Measurements from ENCODE around the gene SCRN2. TPM values are rescaled to one million over a fixed set of nuclear protein-coding genes. Genes with fewer than 3 reads are reported as not detected.
A peak's percentile ranks its signal among the peaks of the same experiment; 100 is the strongest.

Gene SCRN2
- total RNA-seq, 1 donor from 2014 or later = 50.7 TPM

DNA sequence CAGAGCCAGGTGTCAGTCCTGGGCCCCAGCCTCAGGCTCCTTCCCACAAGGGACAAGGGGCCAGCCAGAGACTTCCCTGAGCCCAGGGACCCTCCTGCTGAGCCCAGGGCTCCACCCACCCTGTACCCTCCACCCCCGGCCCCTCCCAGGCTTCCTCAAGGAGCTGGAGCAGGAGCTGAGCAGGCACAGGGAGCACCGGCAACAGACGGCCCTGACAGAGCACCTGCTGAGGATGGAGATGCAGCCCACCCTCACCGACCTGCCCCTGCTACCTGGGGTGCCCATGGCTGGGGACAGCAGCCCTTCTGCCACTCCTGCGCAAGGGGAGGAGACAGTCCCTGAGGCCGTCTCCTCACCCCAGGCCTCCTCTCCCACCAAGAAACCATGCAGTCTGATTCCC, 4.5 kb downstream of the SCRN2 start:
- peaks cover 8% of the 10 kb centered on the region for H3K36me3 Mint-ChIP-seq
- TF ChIP-seq, protein P1, sequence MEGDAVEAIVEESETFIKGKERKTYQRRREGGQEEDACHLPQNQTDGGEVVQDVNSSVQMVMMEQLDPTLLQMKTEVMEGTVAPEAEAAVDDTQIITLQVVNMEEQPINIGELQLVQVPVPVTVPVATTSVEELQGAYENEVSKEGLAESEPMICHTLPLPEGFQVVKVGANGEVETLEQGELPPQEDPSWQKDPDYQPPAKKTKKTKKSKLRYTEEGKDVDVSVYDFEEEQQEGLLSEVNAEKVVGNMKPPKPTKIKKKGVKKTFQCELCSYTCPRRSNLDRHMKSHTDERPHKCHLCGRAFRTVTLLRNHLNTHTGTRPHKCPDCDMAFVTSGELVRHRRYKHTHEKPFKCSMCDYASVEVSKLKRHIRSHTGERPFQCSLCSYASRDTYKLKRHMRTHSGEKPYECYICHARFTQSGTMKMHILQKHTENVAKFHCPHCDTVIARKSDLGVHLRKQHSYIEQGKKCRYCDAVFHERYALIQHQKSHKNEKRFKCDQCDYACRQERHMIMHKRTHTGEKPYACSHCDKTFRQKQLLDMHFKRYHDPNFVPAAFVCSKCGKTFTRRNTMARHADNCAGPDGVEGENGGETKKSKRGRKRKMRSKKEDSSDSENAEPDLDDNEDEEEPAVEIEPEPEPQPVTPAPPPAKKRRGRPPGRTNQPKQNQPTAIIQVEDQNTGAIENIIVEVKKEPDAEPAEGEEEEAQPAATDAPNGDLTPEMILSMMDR (IDR thresholded peaks at IDR 0.05; ENCODE audit: unreplicated experiment) = no peak
- H3K4me1 Mint-ChIP-seq = peaks cover 22% of the 10 kb centered on the region
- no peak overlapping the region for H3K4me3 Mint-ChIP-seq
- H3K27ac Mint-ChIP-seq = no peak overlapping the region
- no peaks in the 10 kb centered on the region for H3K9me3 Mint-ChIP-seq
- no peak for DNase-seq (ENCODE audit: low spot score in 2 of 2, unreplicated experiment in 2 of 2)
- no peaks in the 10 kb centered on the region for H3K27me3 Mint-ChIP-seq (ENCODE audit: low read depth)

DNA sequence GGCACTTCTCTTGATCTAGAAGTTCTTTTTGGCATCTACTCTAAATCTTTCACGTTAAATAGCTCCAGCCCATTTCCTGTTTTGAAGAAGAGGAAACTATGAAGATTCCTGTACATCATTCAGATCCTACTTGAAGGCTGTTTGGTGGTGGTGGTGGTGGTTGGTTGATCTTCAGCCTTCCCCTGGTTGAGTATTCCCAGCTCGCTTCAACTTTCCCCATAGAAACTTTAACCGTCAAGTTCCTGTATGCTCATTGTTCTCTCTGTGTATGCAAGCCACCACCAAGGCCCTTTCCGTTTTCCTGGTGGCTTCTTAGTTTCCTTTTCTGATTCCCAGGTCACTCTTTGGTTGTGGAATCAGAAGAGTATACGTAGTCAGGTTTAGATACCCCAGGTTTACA, 6.3 kb downstream of the SCRN2 start:
- Mint-ChIP-seq H3K27me3 (ENCODE audit: low read depth) (no peaks in the 10 kb centered on the region), H3K9me3 (no peaks in the 10 kb centered on the region), H3K4me3 (no peak overlapping the region), H3K36me3 (peaks cover 8% of the 10 kb centered on the region), H3K4me1 (peaks cover 19% of the 10 kb centered on the region), H3K27ac (no peak overlapping the region)
- DNase-seq (ENCODE audit: low spot score in 2 of 2, unreplicated experiment in 2 of 2) = no peak
- TF ChIP-seq, protein P1 (IDR thresholded peaks at IDR 0.05; ENCODE audit: unreplicated experiment) = no peak

DNA sequence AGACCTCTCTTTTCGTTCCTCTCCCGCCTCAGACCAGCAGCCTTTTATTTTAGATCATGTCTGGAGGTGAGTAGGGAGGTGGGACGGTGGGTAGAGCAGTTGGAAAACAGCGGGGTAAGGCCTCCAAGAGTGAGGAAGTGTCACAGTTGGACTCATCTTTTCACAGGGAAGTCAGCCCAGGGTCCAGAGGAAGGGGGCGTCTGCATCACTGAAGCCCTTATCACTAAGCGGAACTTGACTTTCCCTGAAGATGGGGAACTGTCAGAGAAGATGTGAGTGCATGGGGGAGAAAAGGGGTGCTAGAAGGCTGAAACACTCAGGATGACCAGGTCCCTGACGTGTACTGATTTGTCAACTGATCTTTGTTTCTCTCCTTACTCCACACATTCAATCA, 9.1 kb downstream of the SCRN2 start:
- Mint-ChIP-seq H3K27ac (peak overlapping the region; percentile 49), H3K4me1 (peaks cover 18% of the 10 kb centered on the region), H3K4me3 (peak overlapping the region; percentile 87), H3K27me3 (ENCODE audit: low read depth) (no peaks in the 10 kb centered on the region), H3K36me3 (peaks cover 6% of the 10 kb centered on the region), H3K9me3 (no peaks in the 10 kb centered on the region)
- no peak for DNase-seq (ENCODE audit: low spot score in 2 of 2, unreplicated experiment in 2 of 2)
- TF ChIP-seq, protein P1 (IDR thresholded peaks at IDR 0.05; ENCODE audit: unreplicated experiment) = no peak

DNA sequence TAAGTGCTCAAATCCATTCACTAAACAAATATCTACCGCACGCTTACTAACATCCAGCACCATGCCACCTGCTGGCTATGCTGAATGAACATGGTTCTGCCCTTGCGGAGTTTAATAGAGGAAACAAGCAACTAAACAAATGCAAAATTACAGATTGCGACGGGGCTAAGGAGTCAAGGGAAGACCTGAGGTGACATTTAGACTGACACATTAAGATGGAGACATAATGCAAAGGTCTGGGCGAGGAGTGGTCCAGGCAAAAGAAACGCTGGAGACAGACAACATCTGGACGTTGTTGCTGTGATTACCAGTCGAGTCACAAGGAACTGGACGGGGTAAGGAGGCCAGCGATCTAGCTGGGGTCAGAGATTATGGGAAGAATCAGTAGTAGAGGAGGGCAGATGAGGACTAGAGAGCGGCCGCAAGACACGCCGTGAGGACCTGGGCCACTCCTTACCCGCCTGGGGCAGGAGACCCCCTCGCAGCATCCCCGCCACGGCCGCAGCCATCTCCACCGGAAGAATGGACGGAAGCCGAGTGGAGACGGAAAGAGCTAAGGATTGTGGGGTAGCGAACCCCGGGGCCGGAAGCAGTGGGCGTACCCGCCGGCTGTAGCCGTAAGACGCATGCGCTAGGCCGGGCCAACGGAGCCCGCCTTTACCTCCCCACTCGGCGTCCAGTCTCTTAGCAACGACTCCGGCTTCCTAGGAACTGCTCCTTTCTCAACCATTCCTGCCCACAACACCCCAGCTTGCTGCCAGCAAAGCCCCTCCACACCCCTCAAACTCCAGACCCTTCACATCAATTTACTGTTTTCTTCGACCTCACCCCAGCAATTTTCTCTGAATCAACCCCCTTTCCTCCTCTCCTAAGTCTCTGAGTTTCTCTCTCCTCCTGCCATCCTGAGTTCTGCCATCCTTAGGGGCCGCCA, 9.8 kb downstream of the SCRN2 start, which contains the start of the genes LRRC46 and MRPL10:
TSS of gene LRRC46 (plus strand) at position 668 of the 931 bp plus-strand sequence. CDS start 320 bp downstream, outside the sequence.
TSS of gene MRPL10 (minus strand) at position 539 of the 931 bp plus-strand sequence. CDS start at position 509, 30 bp downstream.
- TF ChIP-seq, protein P1 (IDR thresholded peaks at IDR 0.05; ENCODE audit: unreplicated experiment) = no peak
- peak within 1 kb of the TSS; percentile 87 for H3K4me3 Mint-ChIP-seq
- peaks cover 18% of the 10 kb centered on the region for H3K4me1 Mint-ChIP-seq
- H3K27ac Mint-ChIP-seq = peak within 1 kb of the TSS; percentile 89
- no peaks in the 10 kb centered on the region for H3K9me3 Mint-ChIP-seq
- DNase-seq (ENCODE audit: low spot score in 2 of 2, unreplicated experiment in 2 of 2) = peak; percentile 88 to 97
- H3K36me3 Mint-ChIP-seq = peaks cover 9% of the 10 kb centered on the region
- H3K27me3 Mint-ChIP-seq (ENCODE audit: low read depth) = no peaks in the 10 kb centered on the region

DNA sequence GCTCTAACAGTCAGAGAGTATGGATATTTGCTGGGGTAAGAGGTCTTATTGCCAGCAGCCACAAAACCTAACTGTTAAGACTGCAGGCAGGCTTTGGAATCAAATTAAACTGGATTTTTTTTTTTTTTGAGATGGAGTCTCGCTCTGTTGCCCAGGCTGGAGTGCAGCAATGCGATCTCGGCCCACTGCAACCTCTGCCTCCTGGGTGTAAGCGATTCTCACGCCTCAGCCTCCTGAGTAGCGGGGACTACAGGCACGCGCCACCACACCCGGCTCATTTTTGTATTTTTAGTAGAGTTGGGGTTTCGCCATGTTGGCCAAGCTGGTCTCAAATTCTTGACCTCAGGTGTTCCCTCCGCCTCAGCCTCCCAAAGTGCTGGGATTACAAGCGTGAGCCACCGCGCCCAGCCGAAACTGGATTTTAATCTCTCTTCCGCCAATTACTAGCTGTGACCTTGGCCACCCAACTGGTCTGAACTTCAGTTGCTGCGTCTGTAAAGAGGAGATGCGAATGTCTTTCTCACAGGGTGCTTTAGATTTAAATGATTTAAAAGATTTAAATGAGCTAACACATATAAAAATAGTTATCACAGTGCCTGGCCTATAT, 10.6 kb downstream of the SCRN2 start:
- Mint-ChIP-seq H3K4me3 (peak overlapping the region; percentile 87), H3K9me3 (no peaks in the 10 kb centered on the region), H3K36me3 (peaks cover 9% of the 10 kb centered on the region), H3K27ac (peak overlapping the region; percentile 89), H3K4me1 (peaks cover 18% of the 10 kb centered on the region), H3K27me3 (ENCODE audit: low read depth) (no peaks in the 10 kb centered on the region)
- TF ChIP-seq, protein P1 (IDR thresholded peaks at IDR 0.05; ENCODE audit: unreplicated experiment) = no peak
- DNase-seq (ENCODE audit: low spot score in 2 of 2, unreplicated experiment in 2 of 2) = no peak
